Colonic mucosa (tissue), 4 donors: Measurements from ENCODE around the gene RYR2. TPM values are rescaled to one million over a fixed set of nuclear protein-coding genes. Genes with fewer than 3 reads are reported as not detected.

ENCODE experiments used
- DNase-seq: peaks from one replicate; pipeline ENCODE4 v3.0.0-alpha.2; 2020
- H3K27ac ChIP-seq: fragments of 200-600 bp; one replicate; pipeline ENCODE4 v1.8.0; 2021
- H3K27me3 ChIP-seq: fragments of 200-600 bp; one replicate; pipeline ENCODE4 v1.8.0; 2021
- H3K36me3 ChIP-seq: fragments of 200-600 bp; one replicate; pipeline ENCODE4 v1.8.0; 2021
- H3K4me1 ChIP-seq: fragments of 200-600 bp; one replicate; pipeline ENCODE4 v1.8.0; 2021; ENCODE audit warnings: mild to moderate bottlenecking
- H3K4me3 ChIP-seq: fragments of 200-600 bp; one replicate; pipeline ENCODE4 v1.8.0; 2021
- H3K9ac ChIP-seq, 2 donors: one replicate each; pipeline ENCODE4 v1.7.0; 2013; ENCODE audit warnings: control low read depth in 2 of 2, low read depth in 2 of 2, low read length in 2 of 2
- H3K9me3 ChIP-seq: fragments of 200-600 bp; one replicate; pipeline ENCODE4 v1.8.0; 2021
- intact Hi-C: fragments of 100-400 bp; cut with DNase I; formaldehyde crosslinking; loops from one replicate; pipeline ENCODE4 v1.14.1; 2022
- total RNA-seq, 2 donors: library from RNA; stranded (reverse); fragmentation: NEBNext Ultra II Directional in 1 of 2; extraction: Animal tissue kit (Norgen Biotek cat#: 25700) in 1 of 2; gene quantifications; one replicate each; pipeline ENCODE4 v1.2.1, GENCODE V29; 2021
- TF ChIP-seq, protein P1 (sequence below): fragments of 200-600 bp; IDR thresholded peaks from one replicate; pipeline ENCODE4 v1.8.0; 2022; ENCODE audit warnings: antibody characterized with exemption, mild to moderate bottlenecking
- donor health status: healthy.
- donor health status: DM: no; HTN: no; CAD: no.
- donor health status: DM: no; HTN: no; CAD: no.

The RYR2 gene
- total RNA-seq, 2 donors from 2014 or later = 0.15 to 0.56 TPM

DNA sequence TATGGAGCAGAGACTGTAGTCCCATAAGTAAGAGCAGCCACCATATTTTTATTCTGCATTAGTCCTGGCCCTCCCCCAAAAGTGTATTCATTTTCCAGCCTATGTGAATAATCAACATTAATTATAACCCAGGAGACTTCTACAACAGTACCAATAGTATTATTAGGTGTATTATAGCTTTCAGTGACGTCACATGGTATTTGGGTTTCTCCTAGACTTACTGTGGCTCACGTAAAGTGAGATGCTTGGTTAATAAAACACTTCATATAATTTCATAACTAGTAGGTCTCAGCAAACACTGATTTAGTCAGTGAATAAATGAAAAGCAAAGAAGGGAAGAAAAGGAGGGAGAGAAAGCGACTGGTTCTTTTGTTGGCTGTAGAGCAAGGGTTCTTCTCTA lies 762.5 kb downstream of the RYR2 start:
- TF ChIP-seq, protein P1, sequence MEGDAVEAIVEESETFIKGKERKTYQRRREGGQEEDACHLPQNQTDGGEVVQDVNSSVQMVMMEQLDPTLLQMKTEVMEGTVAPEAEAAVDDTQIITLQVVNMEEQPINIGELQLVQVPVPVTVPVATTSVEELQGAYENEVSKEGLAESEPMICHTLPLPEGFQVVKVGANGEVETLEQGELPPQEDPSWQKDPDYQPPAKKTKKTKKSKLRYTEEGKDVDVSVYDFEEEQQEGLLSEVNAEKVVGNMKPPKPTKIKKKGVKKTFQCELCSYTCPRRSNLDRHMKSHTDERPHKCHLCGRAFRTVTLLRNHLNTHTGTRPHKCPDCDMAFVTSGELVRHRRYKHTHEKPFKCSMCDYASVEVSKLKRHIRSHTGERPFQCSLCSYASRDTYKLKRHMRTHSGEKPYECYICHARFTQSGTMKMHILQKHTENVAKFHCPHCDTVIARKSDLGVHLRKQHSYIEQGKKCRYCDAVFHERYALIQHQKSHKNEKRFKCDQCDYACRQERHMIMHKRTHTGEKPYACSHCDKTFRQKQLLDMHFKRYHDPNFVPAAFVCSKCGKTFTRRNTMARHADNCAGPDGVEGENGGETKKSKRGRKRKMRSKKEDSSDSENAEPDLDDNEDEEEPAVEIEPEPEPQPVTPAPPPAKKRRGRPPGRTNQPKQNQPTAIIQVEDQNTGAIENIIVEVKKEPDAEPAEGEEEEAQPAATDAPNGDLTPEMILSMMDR = no peak

DNA sequence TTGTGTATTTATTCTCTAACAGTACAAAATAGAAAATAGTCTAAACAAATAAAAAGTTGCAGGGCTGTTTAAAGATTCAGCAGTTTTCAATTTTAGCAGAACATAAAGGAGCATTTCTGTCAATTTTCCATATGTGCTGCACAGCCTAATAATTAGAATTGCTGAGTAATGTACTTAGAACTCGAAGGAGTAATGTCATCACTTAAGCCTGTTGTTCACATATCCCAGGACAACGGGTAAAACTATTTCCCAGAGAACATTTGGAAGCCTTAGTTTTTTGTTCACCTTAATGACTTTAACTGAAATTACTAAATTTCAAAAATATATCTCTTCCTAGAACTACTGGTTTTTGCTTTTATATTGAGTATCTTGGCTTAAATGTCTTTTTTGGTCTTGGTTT lies 767.1 kb downstream of the RYR2 start:
- no peak overlapping the region for H3K9ac ChIP-seq
- no peaks in the 10 kb centered on the region for H3K4me1 ChIP-seq
- no peak for DNase-seq
- no peak overlapping the region for H3K27ac ChIP-seq
- no peaks in the 10 kb centered on the region for H3K27me3 ChIP-seq
- H3K4me3 ChIP-seq = no peak overlapping the region
- TF ChIP-seq, protein P1 = no peak
- intact Hi-C loops = no loop called here
- H3K36me3 ChIP-seq = no peaks in the 10 kb centered on the region
- no peaks in the 10 kb centered on the region for H3K9me3 ChIP-seq

More for the DNA sequence above, 762.5 kb downstream of the RYR2 start:
- Histone ChIP-seq H3K4me1 (no peaks in the 10 kb centered on the region), H3K27ac (no peak overlapping the region), H3K27me3 (no peaks in the 10 kb centered on the region), H3K9ac (no peak overlapping the region), H3K9me3 (no peaks in the 10 kb centered on the region), H3K4me3 (no peak overlapping the region), H3K36me3 (no peaks in the 10 kb centered on the region)
- intact Hi-C loops = no loop called here
- DNase-seq = no peak

DNA sequence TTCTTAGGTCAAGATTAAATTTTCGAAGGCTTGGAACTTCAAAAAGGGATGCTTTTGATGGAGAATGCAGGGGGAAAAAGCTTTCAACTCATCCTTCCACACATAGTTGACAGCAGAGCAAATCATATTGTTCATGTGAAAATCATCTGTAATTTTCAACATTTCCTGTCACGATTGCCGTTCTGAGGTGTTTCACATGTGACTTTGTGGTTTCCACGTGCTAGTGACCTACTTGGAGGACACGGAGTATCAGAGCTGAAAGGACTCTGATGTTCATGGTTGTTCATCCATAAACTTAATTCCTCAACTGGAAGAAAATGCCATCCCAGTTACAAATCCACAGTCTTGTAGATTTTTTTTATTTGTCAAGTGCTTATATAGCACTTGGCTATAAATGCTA lies 769.6 kb downstream of the RYR2 start:
- H3K27me3 ChIP-seq = no peaks in the 10 kb centered on the region
- H3K9me3 ChIP-seq = no peaks in the 10 kb centered on the region
- intact Hi-C loops = no loop called here
- no peaks in the 10 kb centered on the region for H3K4me1 ChIP-seq
- no peak for DNase-seq
- TF ChIP-seq, protein P1 = no peak
- no peak overlapping the region for H3K27ac ChIP-seq
- no peak overlapping the region for H3K4me3 ChIP-seq
- H3K36me3 ChIP-seq = no peaks in the 10 kb centered on the region
- no peak overlapping the region for H3K9ac ChIP-seq

DNA sequence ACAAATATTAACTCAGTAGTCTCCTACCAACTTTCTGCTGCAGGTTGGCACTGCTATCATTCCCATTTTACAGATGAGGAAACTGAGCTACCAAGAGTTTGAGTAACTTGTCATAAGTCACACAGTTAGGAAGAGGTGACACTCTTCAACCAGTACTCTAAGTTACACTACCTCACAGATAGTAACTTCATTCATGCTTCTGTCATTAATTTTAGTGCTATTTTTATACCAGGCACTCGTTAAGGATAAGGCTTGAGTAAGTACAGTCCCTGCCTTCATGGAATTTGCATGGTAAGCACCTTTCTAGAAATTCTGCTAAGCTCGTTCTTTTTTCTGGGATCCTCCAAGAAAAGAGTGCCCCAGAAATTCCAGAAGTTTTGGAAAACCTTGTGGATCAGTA lies 770.1 kb downstream of the RYR2 start:
- H3K27ac ChIP-seq = no peak overlapping the region
- H3K36me3 ChIP-seq = no peaks in the 10 kb centered on the region
- intact Hi-C loops = no loop called here
- no peaks in the 10 kb centered on the region for H3K9me3 ChIP-seq
- no peaks in the 10 kb centered on the region for H3K27me3 ChIP-seq
- no peaks in the 10 kb centered on the region for H3K4me1 ChIP-seq
- H3K9ac ChIP-seq = no peak overlapping the region
- TF ChIP-seq, protein P1 = no peak
- DNase-seq = no peak
- no peak overlapping the region for H3K4me3 ChIP-seq

DNA sequence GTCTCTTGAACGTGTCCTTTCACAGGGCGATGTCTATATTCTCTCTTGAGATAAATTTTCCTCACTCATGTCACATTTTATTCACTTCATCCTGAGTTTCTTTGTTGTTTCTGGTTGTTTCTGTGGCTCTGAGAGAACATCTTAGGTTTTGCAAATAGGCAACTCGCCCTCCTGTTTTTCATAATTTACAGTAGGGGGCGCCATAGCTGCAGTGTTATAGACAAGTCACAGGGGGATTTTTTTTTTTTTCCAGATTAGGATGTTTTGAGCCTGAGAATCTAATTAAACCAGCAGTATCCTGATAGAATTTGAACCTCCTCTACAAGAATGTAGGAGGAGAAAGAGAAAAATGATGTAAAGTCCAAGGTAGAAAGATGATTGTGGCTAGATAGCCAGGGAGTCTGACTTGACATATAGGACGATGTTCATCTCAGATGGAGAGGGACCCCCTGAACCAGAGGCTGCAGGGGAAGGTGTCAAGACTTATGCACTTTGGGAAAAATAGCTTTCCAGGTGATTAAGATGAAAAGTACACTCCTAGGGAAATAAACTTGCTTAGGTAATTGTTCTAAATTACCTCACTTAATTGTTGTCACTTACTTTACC lies 772.4 kb downstream of the RYR2 start:
- Histone ChIP-seq H3K4me3 (no peak overlapping the region), H3K27me3 (no peaks in the 10 kb centered on the region), H3K9me3 (no peaks in the 10 kb centered on the region), H3K36me3 (no peaks in the 10 kb centered on the region), H3K4me1 (no peaks in the 10 kb centered on the region), H3K27ac (no peak overlapping the region), H3K9ac (no peak overlapping the region)
- no peak for DNase-seq
- TF ChIP-seq, protein P1 = peak; percentile 46
- intact Hi-C loops = no loop called here
